Ureter (tissue), 1 donor: ENCODE measurements around the gene MICALL1. TPM values are rescaled to one million over a fixed set of nuclear protein-coding genes. Genes with fewer than 3 reads are reported as not detected.

Experiments used
- DNase-seq: peaks from one replicate; pipeline ENCODE4 v3.0.0-alpha.2; 2020; ENCODE audit warnings: low spot score
- total RNA-seq: library from RNA; stranded (reverse); gene quantifications from one replicate; pipeline ENCODE4 v1.2.4, GENCODE V29; 2023
- donor health status: DM: yes; HTN: yes; CAD: no.

MICALL1 gene
- total RNA-seq, 1 donor from 2014 or later = 80.2 TPM

- no peak for DNase-seq
These were observed 78.0 kb downstream of the MICALL1 start, which contains the start of gene SOX10 for GRCh38 chr22:37983860-37984791. TSS of gene SOX10 (minus strand) at chr22:37984555. CDS start at chr22:37983784, 771 bp downstream.

- no peak for DNase-seq
These were observed 79.0 kb downstream of the MICALL1 start for GRCh38 chr22:37985050-37985585.

- no peak for DNase-seq
These were observed 79.7 kb downstream of the MICALL1 start for GRCh38 chr22:37985751-37986281.

GRCh38 chr22:37986371-37986770, 80.3 kb downstream of the MICALL1 start:
- no peak for DNase-seq

GRCh38 chr22:37989146-37990045, 83.3 kb downstream of the MICALL1 start:
- no peak for DNase-seq

GRCh38 chr22:37990301-37990700, 84.2 kb downstream of the MICALL1 start:
- no peak for DNase-seq

GRCh38 chr22:37990862-37991261, 84.8 kb downstream of the MICALL1 start:
- DNase-seq = no peak

- DNase-seq = no peak
These were observed 85.8 kb downstream of the MICALL1 start for GRCh38 chr22:37991731-37992442.

Other genes with a start within 250 kb of the MICALL1 start
- 5.2 TPM for gene PDXP, start 247.6 kb upstream of the MICALL1 start, total RNA-seq
- 396 TPM for gene LGALS1, start 230.7 kb upstream of the MICALL1 start, total RNA-seq
- gene NOL12, start 220.0 kb upstream of the MICALL1 start, total RNA-seq = 36.8 TPM
- 108 TPM for gene TRIOBP, start 209.2 kb upstream of the MICALL1 start, total RNA-seq
- 13.4 TPM for gene GCAT, start 98.4 kb upstream of the MICALL1 start, total RNA-seq
- not detected for gene GALR3, start 82.9 kb upstream of the MICALL1 start, total RNA-seq
- gene ANKRD54, start 62.0 kb upstream of the MICALL1 start, total RNA-seq = 26.9 TPM
- gene EIF3L, start 56.9 kb upstream of the MICALL1 start, total RNA-seq = 544 TPM
- gene C22orf23, start 47.3 kb downstream of the MICALL1 start, total RNA-seq = not detected
- gene POLR2F, start 47.4 kb downstream of the MICALL1 start, total RNA-seq = 49.5 TPM
- 1.0 TPM for gene SOX10, start 78.3 kb downstream of the MICALL1 start, total RNA-seq
- gene PICK1, start 151.1 kb downstream of the MICALL1 start, total RNA-seq = 63.2 TPM
- 0.26 TPM for gene SLC16A8, start 177.9 kb downstream of the MICALL1 start, total RNA-seq
- gene BAIAP2L2, start 204.4 kb downstream of the MICALL1 start, total RNA-seq = 1.4 TPM